IMR-90 (cell line): Measurements from ENCODE around the gene FYCO1. TPM values are rescaled to one million over a fixed set of nuclear protein-coding genes. Genes with fewer than 3 reads are reported as not detected.

ENCODE experiments used
- ATAC-seq: fragments of 200-7000 bp; cut with Tn5 transposase; 2 replicates; pipeline ENCODE4 v1.9.1; 2020; ENCODE audit warnings: low read depth, mild to moderate bottlenecking, moderate library complexity
- BruUV-seq: library from RNA; stranded (reverse); fragments of 400-500 nt; replicated peaks from 2 replicates; lab custom pipeline; 2021; lab: Mats Ljungman, UMichigan
- CTCF ChIA-PET: fragments of 300-600 bp; formaldehyde crosslinking; extraction: SDS; loops from one replicate; lab custom pipeline; 2021; ENCODE audit warnings: antibody characterized with exemption; lab: Yijun Ruan, JAX
- POLR2A ChIA-PET: fragments of 300-600 bp; sonication (Branson Sonifier 250); formaldehyde crosslinking; loops from one replicate; lab custom pipeline; 2022; ENCODE audit warnings: antibody characterized with exemption; ENCODE audit not compliant: unreplicated experiment; lab: Charles Lee
- DNase-seq: peaks from one replicate; pipeline ENCODE4 v3.0.0; 2013
- H2AFZ ChIP-seq: replicated peaks from 2 replicates; pipeline ENCODE3; 2013; ENCODE audit warnings: low read length, mild to moderate bottlenecking; ENCODE audit not compliant: poor library complexity
- H2AK5ac ChIP-seq: 2 replicates; pipeline ENCODE4 v1.6.1; 2013; ENCODE audit warnings: low read depth, low read length, inconsistent platforms
- H2AK9ac ChIP-seq: replicated peaks from 2 replicates; pipeline ENCODE3; 2013; ENCODE audit warnings: mild to moderate bottlenecking, low read depth, low read length, moderate library complexity; ENCODE audit not compliant: poor library complexity
- H2BK120ac ChIP-seq: 2 replicates; pipeline ENCODE4 v1.6.1; 2013; ENCODE audit warnings: low read depth, low read length, inconsistent platforms
- H2BK15ac ChIP-seq: 3 replicates; pipeline ENCODE4 v1.6.1; 2013; ENCODE audit warnings: low read depth, low read length, inconsistent platforms
- H2BK20ac ChIP-seq: 2 replicates; pipeline ENCODE4 v1.6.1; 2013; ENCODE audit warnings: low read depth, mild to moderate bottlenecking, inconsistent platforms, low read length, moderate library complexity
- H2BK5ac ChIP-seq: 2 replicates; pipeline ENCODE4 v1.6.1; 2013; ENCODE audit warnings: mild to moderate bottlenecking, low read depth, low read length, inconsistent platforms; ENCODE audit not compliant: poor library complexity, severe bottlenecking
- H3K14ac ChIP-seq: replicated peaks from 2 replicates; pipeline ENCODE4 v1.6.1; 2013; ENCODE audit warnings: low read depth, low read length, inconsistent platforms
- H3K18ac ChIP-seq: 2 replicates; pipeline ENCODE4 v1.6.1; 2013; ENCODE audit warnings: low read depth, low read length, control low read depth
- H3K23ac ChIP-seq: 2 replicates; pipeline ENCODE4 v1.6.1; 2013; ENCODE audit warnings: low read depth, low read length, inconsistent platforms
- H3K27ac ChIP-seq: 2 replicates; pipeline ENCODE4 v1.5.1; 2013; ENCODE audit warnings: mild to moderate bottlenecking, control low read depth, low read length; ENCODE audit not compliant: insufficient read depth
- H3K27me3 ChIP-seq: 2 replicates; pipeline ENCODE4 v1.6.1; 2013; ENCODE audit warnings: low read length; ENCODE audit not compliant: control insufficient read depth, insufficient read depth
- H3K36me3 ChIP-seq: 2 replicates; pipeline ENCODE4 v1.6.1; 2013; ENCODE audit warnings: low read length, mixed read lengths; ENCODE audit not compliant: control insufficient read depth, insufficient read depth
- H3K4ac ChIP-seq: 2 replicates; pipeline ENCODE4 v1.6.1; 2013; ENCODE audit warnings: low read depth, low read length, inconsistent platforms
- H3K4me1 ChIP-seq: 2 replicates; pipeline ENCODE4 v1.6.1; 2013; ENCODE audit warnings: low read length, mixed read lengths; ENCODE audit not compliant: control insufficient read depth, insufficient read depth
- H3K4me2 ChIP-seq: 2 replicates; pipeline ENCODE4 v1.6.1; 2013; ENCODE audit warnings: low read depth, mild to moderate bottlenecking, control low read depth, low read length, moderate library complexity
- H3K4me3 ChIP-seq: 2 replicates; pipeline ENCODE4 v1.5.1; 2013; ENCODE audit warnings: low read depth, mild to moderate bottlenecking, control low read depth, low read length, moderate library complexity; ENCODE audit not compliant: insufficient read depth
- H3K56ac ChIP-seq: 2 replicates; pipeline ENCODE4 v1.6.1; 2013; ENCODE audit warnings: low read length, inconsistent platforms; ENCODE audit not compliant: insufficient read depth; ENCODE audit errors: extremely low read depth
- H3K79me1 ChIP-seq, 2 experiments: 2 replicates each; pipeline ENCODE4 v1.6.1; 2013; ENCODE audit warnings: low read length in 2 of 2, inconsistent platforms in 1 of 2, low read depth in 1 of 2
- H3K9ac ChIP-seq: 2 replicates; pipeline ENCODE4 v1.6.1; 2013; ENCODE audit warnings: low read depth, low read length, control low read depth
- H3K9me1 ChIP-seq: 2 replicates; pipeline ENCODE4 v1.6.1; 2013; ENCODE audit warnings: low read length, inconsistent platforms; ENCODE audit not compliant: insufficient read depth
- H3K9me3 ChIP-seq: 2 replicates; pipeline ENCODE4 v1.6.1; 2013; ENCODE audit warnings: low read length; ENCODE audit not compliant: control insufficient read depth, insufficient read depth
- H4K20me1 ChIP-seq: 2 replicates; pipeline ENCODE4 v1.6.1; 2013; ENCODE audit warnings: low read length, inconsistent platforms; ENCODE audit not compliant: insufficient read depth
- H4K5ac ChIP-seq: 2 replicates; pipeline ENCODE4 v1.6.1; 2013; ENCODE audit warnings: mild to moderate bottlenecking, low read depth, low read length, control low read depth
- H4K8ac ChIP-seq, 2 experiments: 2 replicates each; pipeline ENCODE4 v1.6.1; 2013; ENCODE audit warnings: low read depth in 2 of 2, low read length in 2 of 2, control low read depth in 1 of 2, inconsistent platforms in 1 of 2
- H4K91ac ChIP-seq: 2 replicates; pipeline ENCODE4 v1.6.1; 2013; ENCODE audit warnings: low read depth, low read length, inconsistent platforms; ENCODE audit not compliant: insufficient read depth
- BHLHE40 ChIP-seq: fragments of 150-350 bp; IDR thresholded peaks from 2 replicates; pipeline ENCODE4 v1.6.1; 2016; ENCODE audit warnings: mild to moderate bottlenecking, low read depth, low read length
- CEBPB ChIP-seq: IDR thresholded peaks from 2 replicates; pipeline ENCODE4 v1.6.1; 2012; ENCODE audit warnings: low read depth, low read length, improper control_type of control experiment
- ELK1 ChIP-seq: fragments of 150-350 bp; IDR thresholded peaks from 2 replicates; pipeline ENCODE4 v1.6.1; 2016; ENCODE audit warnings: low read depth, mild to moderate bottlenecking, low read length, moderate library complexity, borderline replicate concordance
- FOS ChIP-seq: fragments of 150-350 bp; IDR thresholded peaks from 2 replicates; pipeline ENCODE4 v1.6.1; 2016; ENCODE audit warnings: low read depth, low read length
- MAFK ChIP-seq: IDR thresholded peaks from 2 replicates; pipeline ENCODE4 v1.6.1; 2012; ENCODE audit warnings: low read depth, low read length, improper control_type of control experiment
- MAZ ChIP-seq: IDR thresholded peaks from 2 replicates; pipeline ENCODE4 v1.6.1; 2012; ENCODE audit warnings: low read depth, mild to moderate bottlenecking, low read length, improper control_type of control experiment, moderate library complexity, borderline replicate concordance
- MXI1 ChIP-seq: IDR thresholded peaks from 2 replicates; pipeline ENCODE4 v1.6.1; 2012; ENCODE audit warnings: low read depth, mild to moderate bottlenecking, low read length, moderate library complexity, borderline replicate concordance
- NFE2L2 ChIP-seq: fragments of 150-350 bp; IDR thresholded peaks from 2 replicates; pipeline ENCODE4 v1.6.1; 2016; ENCODE audit warnings: low read depth, mild to moderate bottlenecking, low read length
- RAD21 ChIP-seq: IDR thresholded peaks from 2 replicates; pipeline ENCODE4 v1.6.1; 2012; ENCODE audit warnings: low read length, improper control_type of control experiment
- RCOR1 ChIP-seq: IDR thresholded peaks from 2 replicates; pipeline ENCODE4 v1.6.1; 2012; ENCODE audit warnings: mild to moderate bottlenecking, low read length, improper control_type of control experiment; ENCODE audit not compliant: insufficient replicate concordance
- RFX5 ChIP-seq: IDR thresholded peaks from 2 replicates; pipeline ENCODE4 v1.8.0; 2012; ENCODE audit warnings: low read depth, mild to moderate bottlenecking, low read length, moderate library complexity
- SMC3 ChIP-seq: fragments of 150-350 bp; IDR thresholded peaks from 2 replicates; pipeline ENCODE4 v1.6.1; 2016; ENCODE audit warnings: low read depth, mild to moderate bottlenecking, antibody characterized with exemption, low read length, moderate library complexity
- USF2 ChIP-seq: fragments of 150-350 bp; IDR thresholded peaks from 2 replicates; pipeline ENCODE4 v1.6.1; 2017; ENCODE audit warnings: mild to moderate bottlenecking, antibody characterized with exemption, low read length, low read depth
- WGBS, 2 experiments: methylation state at CpG; one replicate each; pipeline versions ENCODE4 v1.1.5 to v1.1.7; 2013; ENCODE audit warnings: missing lambda C conversion rate in 2 of 2; ENCODE audit not compliant: insufficient read length in 1 of 2; ENCODE audit errors: extremely low coverage in 2 of 2; 5-methylcytosine and 5-hydroxymethylcytosine counted together
- dilution Hi-C: fragments of 300-500 bp; cut with HindIII; formaldehyde crosslinking; loops from one replicate; pipeline ENCODE4 v1.14.3; 2018; ENCODE audit warnings: low sequenced_read_pairs; ENCODE audit not compliant: unreplicated experiment
- in situ Hi-C: fragments of 300-500 bp; cut with MboI; formaldehyde crosslinking; loops from 3 replicates; pipeline ENCODE4 v1.14.3; 2019; ENCODE audit warnings: low sequenced_read_pairs, inconsistent platforms, mixed read lengths
- intact Hi-C: fragments of 100-400 bp; cut with micrococcal nuclease; formaldehyde crosslinking; loops from 2 replicates; pipeline ENCODE4 v1.10.0; 2022
- polyA plus RNA-seq, 3 experiments: library from polyadenylated mRNA; depleted of rRNA; stranded (reverse); fragments of >200 nt; gene quantifications; 2 replicates each; pipeline ENCODE4 v1.2.3, GENCODE V29; 2012; ENCODE audit warnings: low replicate concordance in 1 of 3
- total RNA-seq: library from RNA; depleted of rRNA; stranded (reverse); fragments of >200 nt; gene quantifications from 2 replicates; pipeline ENCODE4 v1.2.3, GENCODE V29; 2012

The FYCO1 gene
- total and polyA plus RNA-seq, 2 of the 4 experiments (the other 2 are of a cell fraction), result 13.7 to 20.1 TPM

- H3K4me3 ChIP-seq, result no peak overlapping the region
- H2BK15ac ChIP-seq, result peak overlapping the region; percentile 61; the same call in 1 of the 3 replicates
- peak overlapping the region; percentile 37 for H3K23ac ChIP-seq
- 90% methylated on average over 4 of the region's 13 CpGs; no CpG with 5 or more reads in 1 of the 2 experiments for WGBS, 2 experiments
- H2AK9ac ChIP-seq, result peak overlapping the region; percentile 39
- dilution Hi-C loops, result no loop called here
- H4K20me1 ChIP-seq, result peaks cover 11% of the 10 kb centered on the region
- H3K4me2 ChIP-seq, result peak overlapping the region; percentile 29
- peak; percentile 58 for DNase-seq
- BruUV-seq, result no TSS peak
- H3K36me3 ChIP-seq, result peaks cover 10% of the 10 kb centered on the region; the same call in 1 of the 2 replicates
- in situ Hi-C loops, result no loop called here
- H3K4me1 ChIP-seq, result peaks cover 51% of the 10 kb centered on the region
- H4K5ac ChIP-seq, result peak overlapping the region; percentile 18
- H3K18ac ChIP-seq, result peak overlapping the region; percentile 13
- H3K27ac ChIP-seq, result peak overlapping the region; percentile 93; the same call in 1 of the 2 replicates
- H4K91ac ChIP-seq, result peak overlapping the region; percentile 44; the same call in 1 of the 2 replicates
- H2AFZ ChIP-seq, result peak overlapping the region; percentile 25
- peaks cover 25 to 69% of the 10 kb centered on the region in 2 experiments for H3K79me1 ChIP-seq
- peak overlapping the region; percentile 52 for H2BK120ac ChIP-seq
- H2BK20ac ChIP-seq, result peak overlapping the region; percentile 79
- no peak overlapping the region for H3K9ac ChIP-seq
- CTCF ChIA-PET, result interaction anchor here (1.0 kb wide), 1 partner anchor 47 kb away, joined by 3 read pairs; no protein-coding TSS in a partner anchor
- H3K14ac ChIP-seq, result peak overlapping the region; percentile 8
- H3K9me1 ChIP-seq, result peaks cover 51% of the 10 kb centered on the region
- intact Hi-C loops, result loop anchor here (2.0 kb wide), 1 partner anchor 37 kb away; no protein-coding TSS in a partner anchor
- ATAC-seq, result peak; percentile 1; the same call in 1 of the 2 replicates
- H3K27me3 ChIP-seq, result no peaks in the 10 kb centered on the region
- H3K56ac ChIP-seq, result no peak overlapping the region
- POLR2A ChIA-PET, result interaction anchor here (1.2 kb wide), 1 partner anchor 13 kb away, joined by 3 read pairs; no protein-coding TSS in a partner anchor
- H3K4ac ChIP-seq, result peak overlapping the region; percentile 43
- H2BK5ac ChIP-seq, result peak overlapping the region; percentile 61
- H3K9me3 ChIP-seq, result no peaks in the 10 kb centered on the region
- peak overlapping the region; percentile 72 for H2AK5ac ChIP-seq
- H4K8ac ChIP-seq, result peak overlapping the region in 1 of 2 experiments; percentile 55; a peak in 2 of 4 replicates
- TF ChIP-seq BHLHE40 (no peak), USF2 (no peak), SMC3 (no peak), MXI1 (no peak), RAD21 (no peak), CEBPB (no peak), NFE2L2 (no peak), RFX5 (no peak), MAZ (no peak), RCOR1 (no peak), MAFK (no peak), FOS (no peak), ELK1 (no peak)
Measured at GRCh38 chr3:45985532-45986302, 9.9 kb downstream of the FYCO1 start.
